HFF-Myc (cell line): ENCODE measurements around the gene ZNF469.

ENCODE experiments used
- DNase-seq: peaks from one replicate; pipeline ENCODE4 v3.0.0-alpha.2; 2011; ENCODE audit warnings: low read depth; ENCODE audit errors: extremely low read depth
- H3K4me3 ChIP-seq: replicated peaks from 2 replicates; pipeline ENCODE4 v1.5.1; 2011; ENCODE audit warnings: low read depth, mild to moderate bottlenecking, control low read depth, low read length
- TF ChIP-seq, protein P1 (sequence below): IDR thresholded peaks from 2 replicates; pipeline ENCODE4 v1.5.1; 2012; ENCODE audit warnings: mild to moderate bottlenecking, low read depth, low read length, control low read depth; ENCODE audit errors: missing control alignments

Gene ZNF469

GRCh38 chr16:88424587-88425235 lies 42.0 kb downstream of the ZNF469 start:
- H3K4me3 ChIP-seq: no peak overlapping the region
- TF ChIP-seq, protein P1, sequence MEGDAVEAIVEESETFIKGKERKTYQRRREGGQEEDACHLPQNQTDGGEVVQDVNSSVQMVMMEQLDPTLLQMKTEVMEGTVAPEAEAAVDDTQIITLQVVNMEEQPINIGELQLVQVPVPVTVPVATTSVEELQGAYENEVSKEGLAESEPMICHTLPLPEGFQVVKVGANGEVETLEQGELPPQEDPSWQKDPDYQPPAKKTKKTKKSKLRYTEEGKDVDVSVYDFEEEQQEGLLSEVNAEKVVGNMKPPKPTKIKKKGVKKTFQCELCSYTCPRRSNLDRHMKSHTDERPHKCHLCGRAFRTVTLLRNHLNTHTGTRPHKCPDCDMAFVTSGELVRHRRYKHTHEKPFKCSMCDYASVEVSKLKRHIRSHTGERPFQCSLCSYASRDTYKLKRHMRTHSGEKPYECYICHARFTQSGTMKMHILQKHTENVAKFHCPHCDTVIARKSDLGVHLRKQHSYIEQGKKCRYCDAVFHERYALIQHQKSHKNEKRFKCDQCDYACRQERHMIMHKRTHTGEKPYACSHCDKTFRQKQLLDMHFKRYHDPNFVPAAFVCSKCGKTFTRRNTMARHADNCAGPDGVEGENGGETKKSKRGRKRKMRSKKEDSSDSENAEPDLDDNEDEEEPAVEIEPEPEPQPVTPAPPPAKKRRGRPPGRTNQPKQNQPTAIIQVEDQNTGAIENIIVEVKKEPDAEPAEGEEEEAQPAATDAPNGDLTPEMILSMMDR: no peak
- no peak for DNase-seq

DNA sequence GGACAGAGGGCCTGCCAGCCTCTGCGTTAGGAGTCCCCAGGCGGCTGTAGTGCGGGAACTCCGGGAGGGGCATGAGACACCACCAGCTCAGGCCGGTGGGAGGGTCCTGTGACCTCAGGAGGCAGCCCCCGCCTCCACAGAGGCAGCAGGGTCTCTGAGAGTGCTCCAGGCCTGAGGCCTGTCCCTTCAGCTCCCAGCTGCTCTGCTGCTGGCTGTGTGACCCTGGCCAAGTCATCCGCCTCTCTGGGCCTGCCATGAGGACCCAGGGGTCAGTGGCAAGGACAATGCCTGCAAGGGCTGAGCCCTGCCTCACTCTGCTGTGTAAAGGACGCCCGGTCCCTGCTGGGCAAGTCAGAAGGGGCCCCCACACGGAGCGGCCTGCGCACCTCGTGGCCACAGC lies 43.3 kb downstream of the ZNF469 start:
- no peak for DNase-seq
- TF ChIP-seq, protein P1: no peak
- H3K4me3 ChIP-seq: no peak overlapping the region

- TF ChIP-seq, protein P1: no peak
- DNase-seq: no peak
- H3K4me3 ChIP-seq: no peak overlapping the region
Observed at GRCh38 chr16:88427376-88427775, 44.6 kb downstream of the ZNF469 start.

DNA sequence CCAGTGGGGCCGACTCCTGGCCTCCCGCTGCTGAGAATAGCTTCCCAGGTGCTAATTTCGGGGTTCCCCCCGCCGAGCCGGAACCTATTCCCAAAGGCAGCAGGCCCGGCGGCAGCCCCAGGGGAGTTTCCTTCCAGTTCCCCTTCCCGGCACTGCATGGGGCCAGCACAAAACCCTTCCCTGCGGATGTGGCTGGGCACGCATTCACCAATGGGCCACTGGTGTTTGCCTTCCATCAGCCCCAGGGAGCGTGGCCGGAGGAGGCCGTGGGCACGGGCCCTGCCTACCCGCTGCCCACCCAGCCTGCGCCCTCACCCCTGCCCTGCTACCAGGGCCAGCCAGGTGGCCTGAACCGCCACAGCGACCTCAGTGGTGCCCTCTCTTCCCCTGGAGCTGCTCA lies 45.4 kb downstream of the ZNF469 start:
- DNase-seq: no peak
- TF ChIP-seq, protein P1: no peak
- H3K4me3 ChIP-seq: no peak overlapping the region

- DNase-seq: no peak
- TF ChIP-seq, protein P1: no peak
- H3K4me3 ChIP-seq: no peak overlapping the region
Observed at GRCh38 chr16:88428616-88429386, 46.0 kb downstream of the ZNF469 start.

GRCh38 chr16:88429387-88430184 lies 46.8 kb downstream of the ZNF469 start:
- no peak overlapping the region for H3K4me3 ChIP-seq
- no peak for DNase-seq
- TF ChIP-seq, protein P1: no peak
